GM12872 (cell line): ENCODE results near the gene SRC.

Source experiments
- CTCF ChIP-seq: IDR thresholded peaks from 3 replicates; pipeline ENCODE4 v1.5.1; 2011; ENCODE audit warnings: low read depth, mild to moderate bottlenecking, low read length, moderate library complexity; ENCODE audit not compliant: insufficient read depth

Gene SRC

GRCh38 chr20:37301558-37301957 is 44.4 kb upstream of the SRC start:
- no peak for TF ChIP-seq CTCF

GRCh38 chr20:37302981-37303380 is 43.0 kb upstream of the SRC start:
- TF ChIP-seq CTCF: no peak

GRCh38 chr20:37303637-37304036 is 42.3 kb upstream of the SRC start:
- no peak for TF ChIP-seq CTCF

- TF ChIP-seq CTCF: no peak
These were observed 40.9 kb upstream of the SRC start for GRCh38 chr20:37305079-37305478.

- TF ChIP-seq CTCF: no peak
These were observed 40.1 kb upstream of the SRC start for GRCh38 chr20:37305839-37306238.

GRCh38 chr20:37308086-37309050 is 37.6 kb upstream of the SRC start:
- TF ChIP-seq CTCF: no peak

GRCh38 chr20:37309290-37309689 is 36.6 kb upstream of the SRC start:
- no peak for TF ChIP-seq CTCF
